ENCODE results near the gene ASPN. TPM values are rescaled to one million over a fixed set of nuclear protein-coding genes. Genes with fewer than 3 reads are reported as not detected.

The ASPN gene
- polyA plus RNA-seq, 1 donor from 2014 or later, result 0.35 TPM

- Histone ChIP-seq H2AFZ (ENCODE audit: low read depth, low read length) (no peak overlapping the region), H3K79me2 (replicated peaks; ENCODE audit: insufficient read depth, low read length) (no peaks in the 10 kb centered on the region), H3K4me3 (ENCODE audit: low read length) (no peak overlapping the region), H3K9ac (ENCODE audit: low read length) (no peak overlapping the region), H3F3A (ENCODE audit: insufficient read depth, low read length, poor library complexity, severe bottlenecking) (no peaks in the 10 kb centered on the region), H4K20me1 (ENCODE audit: insufficient read depth) (no peaks in the 10 kb centered on the region), H3K9me3 (ENCODE audit: low read length) (no peaks in the 10 kb centered on the region), H3K27me3 (ENCODE audit: insufficient read depth, low read depth, low read length) (no peaks in the 10 kb centered on the region), H3K36me3 (ENCODE audit: insufficient read depth, low read length) (no peaks in the 10 kb centered on the region), H3K4me2 (ENCODE audit: low read length) (no peak overlapping the region), H3K9me2 (ENCODE audit: insufficient read depth, low read length) (no peaks in the 10 kb centered on the region), H3K27ac (ENCODE audit: low read length) (no peak overlapping the region)
- no peak for TF ChIP-seq MXI1 (conservative IDR thresholded peaks at IDR 0.05; ENCODE audit: poor library complexity, severe bottlenecking)
- TF ChIP-seq EZH2 (IDR thresholded peaks at IDR 0.05; ENCODE audit: borderline replicate concordance, insufficient read depth, low read length, poor library complexity, severe bottlenecking), result no peak
- TF ChIP-seq SMC3 (conservative IDR thresholded peaks at IDR 0.05; ENCODE audit: poor library complexity), result no peak
- TF ChIP-seq POLR2AphosphoS5 (IDR thresholded peaks at IDR 0.05), result no peak
- TF ChIP-seq TAF1 (IDR thresholded peaks at IDR 0.05; ENCODE audit: low read depth), result no peak
- no peak for TF ChIP-seq RAD21 (conservative IDR thresholded peaks at IDR 0.05)
- TF ChIP-seq, protein P1, sequence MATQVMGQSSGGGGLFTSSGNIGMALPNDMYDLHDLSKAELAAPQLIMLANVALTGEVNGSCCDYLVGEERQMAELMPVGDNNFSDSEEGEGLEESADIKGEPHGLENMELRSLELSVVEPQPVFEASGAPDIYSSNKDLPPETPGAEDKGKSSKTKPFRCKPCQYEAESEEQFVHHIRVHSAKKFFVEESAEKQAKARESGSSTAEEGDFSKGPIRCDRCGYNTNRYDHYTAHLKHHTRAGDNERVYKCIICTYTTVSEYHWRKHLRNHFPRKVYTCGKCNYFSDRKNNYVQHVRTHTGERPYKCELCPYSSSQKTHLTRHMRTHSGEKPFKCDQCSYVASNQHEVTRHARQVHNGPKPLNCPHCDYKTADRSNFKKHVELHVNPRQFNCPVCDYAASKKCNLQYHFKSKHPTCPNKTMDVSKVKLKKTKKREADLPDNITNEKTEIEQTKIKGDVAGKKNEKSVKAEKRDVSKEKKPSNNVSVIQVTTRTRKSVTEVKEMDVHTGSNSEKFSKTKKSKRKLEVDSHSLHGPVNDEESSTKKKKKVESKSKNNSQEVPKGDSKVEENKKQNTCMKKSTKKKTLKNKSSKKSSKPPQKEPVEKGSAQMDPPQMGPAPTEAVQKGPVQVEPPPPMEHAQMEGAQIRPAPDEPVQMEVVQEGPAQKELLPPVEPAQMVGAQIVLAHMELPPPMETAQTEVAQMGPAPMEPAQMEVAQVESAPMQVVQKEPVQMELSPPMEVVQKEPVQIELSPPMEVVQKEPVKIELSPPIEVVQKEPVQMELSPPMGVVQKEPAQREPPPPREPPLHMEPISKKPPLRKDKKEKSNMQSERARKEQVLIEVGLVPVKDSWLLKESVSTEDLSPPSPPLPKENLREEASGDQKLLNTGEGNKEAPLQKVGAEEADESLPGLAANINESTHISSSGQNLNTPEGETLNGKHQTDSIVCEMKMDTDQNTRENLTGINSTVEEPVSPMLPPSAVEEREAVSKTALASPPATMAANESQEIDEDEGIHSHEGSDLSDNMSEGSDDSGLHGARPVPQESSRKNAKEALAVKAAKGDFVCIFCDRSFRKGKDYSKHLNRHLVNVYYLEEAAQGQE (IDR thresholded peaks at IDR 0.05; ENCODE audit: borderline replicate concordance), result no peak
- TF ChIP-seq CTCF (IDR thresholded peaks at IDR 0.05; ENCODE audit: poor library complexity, severe bottlenecking), result no peak
- no peak for TF ChIP-seq EP300 (conservative IDR thresholded peaks at IDR 0.05; ENCODE audit: poor library complexity, severe bottlenecking)
These were observed 22.6 kb upstream of the ASPN start for GRCh38 chr9:92504881-92505280.

- H3K27ac ChIP-seq (ENCODE audit: low read length), result no peak overlapping the region
- H3F3A ChIP-seq (ENCODE audit: insufficient read depth, low read length, poor library complexity, severe bottlenecking), result no peaks in the 10 kb centered on the region
- H3K36me3 ChIP-seq (ENCODE audit: insufficient read depth, low read length), result no peaks in the 10 kb centered on the region
- H2AFZ ChIP-seq (ENCODE audit: low read depth, low read length), result no peak overlapping the region
- no peaks in the 10 kb centered on the region for H3K9me3 ChIP-seq (ENCODE audit: low read length)
- TF ChIP-seq SMC3 (conservative IDR thresholded peaks at IDR 0.05; ENCODE audit: poor library complexity) (no peak), EP300 (conservative IDR thresholded peaks at IDR 0.05; ENCODE audit: poor library complexity, severe bottlenecking) (no peak), POLR2AphosphoS5 (IDR thresholded peaks at IDR 0.05) (no peak), MXI1 (conservative IDR thresholded peaks at IDR 0.05; ENCODE audit: poor library complexity, severe bottlenecking) (no peak), TAF1 (IDR thresholded peaks at IDR 0.05; ENCODE audit: low read depth) (no peak), RAD21 (conservative IDR thresholded peaks at IDR 0.05) (no peak), CTCF (IDR thresholded peaks at IDR 0.05; ENCODE audit: poor library complexity, severe bottlenecking) (no peak), EZH2 (IDR thresholded peaks at IDR 0.05; ENCODE audit: borderline replicate concordance, insufficient read depth, low read length, poor library complexity, severe bottlenecking) (no peak)
- TF ChIP-seq, protein P1 (IDR thresholded peaks at IDR 0.05; ENCODE audit: borderline replicate concordance), result no peak
- no peak overlapping the region for H3K9ac ChIP-seq (ENCODE audit: low read length)
- no peaks in the 10 kb centered on the region for H3K27me3 ChIP-seq (ENCODE audit: insufficient read depth, low read depth, low read length)
- no peak overlapping the region for H3K4me2 ChIP-seq (ENCODE audit: low read length)
- no peaks in the 10 kb centered on the region for H3K79me2 ChIP-seq (replicated peaks; ENCODE audit: insufficient read depth, low read length)
- no peak overlapping the region for H3K4me3 ChIP-seq (ENCODE audit: low read length)
- H3K9me2 ChIP-seq (ENCODE audit: insufficient read depth, low read length), result no peaks in the 10 kb centered on the region
- H4K20me1 ChIP-seq (ENCODE audit: insufficient read depth), result no peaks in the 10 kb centered on the region
These were observed 20.9 kb upstream of the ASPN start for GRCh38 chr9:92503156-92503555.

Data from neural cell (in vitro differentiated cells).